GM18505 (cell line): ENCODE measurements around the gene ZSCAN5B.
"Not testable (repeated sequence)": the region's sequence is repeated elsewhere in the genome, so short reads cannot be mapped to it uniquely, and the experiment has no call there.

Source experiments
- ATAC-seq: cut with Tn5 transposase; IDR thresholded peaks from one replicate; pipeline ENCODE4 v1.9.1; 2021; ENCODE audit not compliant: unreplicated experiment
- POLR2A ChIP-seq: IDR thresholded peaks from 4 replicates; pipeline ENCODE4 v1.6.1; 2011; ENCODE audit warnings: borderline replicate concordance; ENCODE audit not compliant: insufficient read depth, insufficient read length; ENCODE audit errors: extremely low read depth

ZSCAN5B gene

DNA sequence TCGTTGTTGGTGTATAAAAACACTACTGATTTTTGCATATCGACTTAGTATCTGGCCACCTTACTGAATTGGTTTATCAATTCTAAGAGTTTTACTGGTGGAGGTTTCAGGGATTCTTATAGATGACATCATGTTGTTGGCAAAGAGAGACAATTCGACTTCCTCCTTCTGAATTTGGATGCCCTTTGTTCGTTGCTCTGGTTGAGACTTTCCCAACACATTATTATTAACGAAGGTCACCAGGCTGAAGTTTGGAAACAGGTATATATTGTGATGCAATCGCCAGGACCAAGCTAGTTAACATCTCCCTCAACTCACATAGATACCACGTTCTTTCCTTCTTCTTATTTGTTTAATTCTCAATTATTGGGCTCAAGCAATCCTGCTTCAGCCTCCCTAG, 2.1 kb upstream of the ZSCAN5B start:
- TF ChIP-seq POLR2A: no peak
- no peak for ATAC-seq

DNA sequence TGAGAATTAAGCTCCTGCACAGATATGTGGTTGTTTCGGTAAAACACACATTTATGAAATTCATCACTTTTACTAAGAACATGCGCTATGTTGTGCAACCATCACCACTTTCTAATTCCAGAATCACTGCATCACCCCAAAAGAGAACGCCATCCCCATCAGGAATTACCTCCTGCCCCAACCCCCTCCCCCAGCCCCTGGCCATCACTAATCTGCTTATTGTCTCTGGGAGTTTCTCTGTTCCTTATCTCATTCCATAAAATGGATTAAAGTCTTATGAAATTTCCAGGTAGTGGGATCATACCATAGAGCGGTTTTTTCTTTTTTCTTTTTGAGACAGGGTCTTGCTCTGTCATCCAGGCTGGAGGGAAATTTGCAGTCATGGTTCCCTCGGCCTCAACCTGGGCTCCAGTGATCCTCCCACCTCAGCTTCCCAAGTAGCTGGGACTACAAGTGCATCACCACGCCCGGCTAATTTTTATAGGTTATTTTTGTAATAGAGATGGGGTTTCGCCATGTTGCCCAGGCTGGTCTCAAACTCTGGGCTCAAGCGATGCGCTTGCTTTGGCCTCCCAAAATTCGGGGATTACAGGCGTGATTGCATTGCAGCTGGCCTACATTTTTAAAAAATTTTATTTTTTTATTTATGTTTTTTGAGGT, 3.5 kb downstream of the ZSCAN5B start:
- TF ChIP-seq POLR2A: no peak
- ATAC-seq: no peak

GRCh38 chr19:56191711-56192110, 5.9 kb downstream of the ZSCAN5B start:
- TF ChIP-seq POLR2A: no peak
- ATAC-seq: no peak

DNA sequence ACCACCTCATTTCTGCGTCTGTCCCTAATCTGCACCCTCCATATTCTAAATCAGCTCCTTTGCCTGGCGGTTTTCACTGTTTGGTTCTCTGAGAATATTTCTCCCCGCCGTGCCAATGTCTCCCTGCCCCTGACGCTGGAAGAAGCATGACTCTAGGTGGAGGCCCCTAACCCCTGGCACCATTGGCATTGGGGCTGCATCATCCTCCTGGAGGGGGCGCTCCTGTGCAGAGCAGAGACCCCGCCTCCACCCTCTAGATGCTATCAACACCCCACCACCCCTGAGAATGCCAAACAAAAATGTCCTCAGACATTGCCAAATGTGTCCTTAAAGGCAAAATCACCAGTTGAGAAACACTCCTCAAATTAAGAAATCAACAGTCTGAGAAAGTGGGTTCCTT, 6.5 kb downstream of the ZSCAN5B start:
- no peak for ATAC-seq
- TF ChIP-seq POLR2A: no peak

GRCh38 chr19:56189785-56190184, 7.8 kb downstream of the ZSCAN5B start:
- ATAC-seq: no peak
- no peak for TF ChIP-seq POLR2A

DNA sequence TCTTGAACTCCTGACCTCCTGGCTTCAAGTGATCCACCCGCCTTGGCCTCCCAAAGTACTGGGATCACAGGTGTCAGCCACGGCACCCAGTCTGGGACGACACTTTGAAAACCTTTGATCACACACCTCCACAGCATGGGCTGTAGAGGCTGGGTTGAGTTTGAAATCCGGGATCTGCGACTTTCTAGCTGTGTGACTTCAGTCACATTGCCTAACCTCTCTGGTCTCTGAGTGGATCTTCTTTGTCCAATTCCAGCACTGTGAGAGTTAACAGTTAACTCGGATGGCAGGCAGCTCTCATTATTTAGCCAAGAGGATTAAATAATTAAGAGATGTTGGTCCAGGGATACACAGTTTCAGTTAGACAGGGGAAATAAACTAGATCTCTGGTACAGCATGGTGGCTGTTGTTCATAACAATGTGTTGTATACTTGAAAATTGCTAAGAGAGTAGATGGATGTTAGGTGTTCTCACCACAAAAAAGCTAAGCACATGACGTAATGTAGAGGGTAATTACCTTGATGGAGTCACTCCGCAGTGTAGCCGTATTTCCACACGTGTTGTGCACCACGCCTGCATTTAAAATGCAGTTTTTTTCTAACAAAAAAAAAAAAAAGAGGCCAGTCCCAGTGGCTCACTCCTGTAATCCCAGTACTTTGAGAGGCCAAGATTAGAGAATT, 19.9 kb downstream of the ZSCAN5B start:
- no peak for TF ChIP-seq POLR2A
- no peak for ATAC-seq

DNA sequence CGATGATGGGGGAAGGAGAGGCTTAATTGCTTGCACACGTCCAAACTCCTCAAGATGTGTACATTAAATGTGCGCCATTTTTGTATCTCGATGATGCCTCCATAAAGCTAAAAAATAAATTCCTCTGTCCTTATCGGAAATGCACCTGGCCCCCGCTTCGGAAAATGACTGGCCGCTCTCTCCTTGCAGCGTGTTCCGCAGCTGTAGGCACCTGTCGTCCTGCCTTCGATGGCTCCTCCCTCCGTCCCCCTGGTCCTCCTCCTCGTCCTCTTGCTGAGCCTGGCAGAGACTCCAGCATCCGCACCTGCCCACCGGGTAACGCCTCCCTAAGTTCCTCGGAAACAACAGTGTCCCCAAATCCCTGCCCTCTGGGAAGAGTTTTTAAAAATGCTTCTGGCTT, 20.7 kb downstream of the ZSCAN5B start:
- no peak for ATAC-seq
- TF ChIP-seq POLR2A: no peak

DNA sequence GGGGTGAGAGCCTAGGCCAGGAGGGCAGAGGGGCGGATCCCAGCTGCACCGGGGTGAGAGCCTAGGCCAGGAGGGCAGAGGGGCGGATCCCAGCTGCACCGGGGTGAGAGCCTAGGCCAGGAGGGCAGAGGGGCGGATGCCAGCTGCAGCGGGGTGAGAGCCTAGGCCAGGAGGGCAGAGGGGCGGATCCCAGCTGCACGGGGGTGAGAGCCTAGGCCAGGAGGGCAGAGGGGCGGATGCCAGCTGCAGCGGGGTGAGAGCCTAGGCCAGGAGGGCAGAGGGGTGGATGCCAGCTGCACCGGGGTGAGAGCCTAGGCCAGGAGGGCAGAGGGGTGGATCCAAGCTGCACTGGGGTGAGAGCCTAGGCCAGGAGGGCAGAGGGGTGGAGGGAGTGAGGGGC, 21.3 kb downstream of the ZSCAN5B start:
- ATAC-seq: not testable (repeated sequence)

DNA sequence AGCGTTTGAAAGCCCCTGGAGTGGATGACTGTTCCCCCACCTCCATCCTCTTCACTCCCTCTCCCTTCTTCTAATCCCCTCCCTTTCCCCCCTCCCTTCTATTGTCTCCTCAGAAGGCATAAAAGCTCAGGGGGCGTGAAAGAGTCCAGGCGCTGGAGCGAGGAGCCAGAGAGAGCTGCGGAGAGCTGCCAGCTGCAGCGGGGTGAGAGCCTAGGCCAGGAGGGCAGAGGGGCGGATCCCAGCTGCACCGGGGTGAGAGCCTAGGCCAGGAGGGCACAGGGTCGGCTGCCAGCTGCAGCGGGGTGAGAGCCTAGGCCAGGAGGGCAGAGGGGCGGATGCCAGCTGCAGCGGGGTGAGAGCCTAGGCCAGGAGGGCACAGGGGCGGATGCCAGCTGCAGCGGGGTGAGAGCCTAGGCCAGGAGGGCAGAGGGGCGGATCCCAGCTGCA, 21.7 kb downstream of the ZSCAN5B start, which contains the start of gene GALP:
Gene GALP, plus strand, starts transcription at position 148 of the 447 bp plus-strand sequence. CDS start 1,101 bp downstream, outside the sequence.
- not testable (repeated sequence) for ATAC-seq

DNA sequence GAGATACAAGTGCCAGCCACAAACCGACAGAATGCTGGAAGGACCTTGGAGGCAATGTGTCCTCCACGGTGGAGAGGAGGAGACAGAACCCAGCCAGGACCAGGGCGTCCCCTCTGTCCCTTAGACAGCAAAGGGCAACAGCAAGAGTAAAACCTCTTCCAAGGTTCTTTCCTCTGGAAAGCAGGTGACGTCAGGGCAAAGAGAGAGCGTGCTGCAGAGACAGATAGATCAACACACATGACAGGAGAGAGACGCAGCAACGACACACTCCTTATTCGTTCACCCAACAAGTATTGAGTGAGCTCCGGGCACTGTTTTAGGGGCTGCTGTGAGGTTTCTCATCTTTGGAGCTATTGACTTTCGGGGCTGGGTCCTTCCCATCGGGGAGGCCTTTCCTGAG, 23.0 kb downstream of the ZSCAN5B start:
- no peak for TF ChIP-seq POLR2A
- ATAC-seq: no peak

GRCh38 chr19:56174086-56174485, 23.5 kb downstream of the ZSCAN5B start:
- TF ChIP-seq POLR2A: no peak
- ATAC-seq: no peak

DNA sequence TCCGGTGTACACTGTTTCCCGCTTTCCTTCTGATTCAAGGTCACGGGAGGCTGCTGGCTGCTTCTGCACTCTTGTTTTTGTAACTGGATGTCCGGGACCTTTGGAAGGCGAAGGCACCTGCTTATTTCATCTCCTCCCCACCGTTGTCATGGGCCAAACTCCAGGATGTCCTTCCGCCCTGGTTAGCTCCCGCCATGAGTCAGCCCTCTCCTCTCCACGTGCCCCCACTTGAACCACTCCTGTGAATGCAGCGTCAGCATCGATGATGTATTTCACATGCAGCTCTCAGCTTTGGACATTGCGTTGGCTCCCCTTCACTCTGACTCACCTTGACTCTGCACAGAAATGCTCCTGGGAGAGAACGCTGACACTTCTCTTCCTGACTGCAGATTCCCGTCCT, 27.3 kb downstream of the ZSCAN5B start:
- no peak for TF ChIP-seq POLR2A
- no peak for ATAC-seq

DNA sequence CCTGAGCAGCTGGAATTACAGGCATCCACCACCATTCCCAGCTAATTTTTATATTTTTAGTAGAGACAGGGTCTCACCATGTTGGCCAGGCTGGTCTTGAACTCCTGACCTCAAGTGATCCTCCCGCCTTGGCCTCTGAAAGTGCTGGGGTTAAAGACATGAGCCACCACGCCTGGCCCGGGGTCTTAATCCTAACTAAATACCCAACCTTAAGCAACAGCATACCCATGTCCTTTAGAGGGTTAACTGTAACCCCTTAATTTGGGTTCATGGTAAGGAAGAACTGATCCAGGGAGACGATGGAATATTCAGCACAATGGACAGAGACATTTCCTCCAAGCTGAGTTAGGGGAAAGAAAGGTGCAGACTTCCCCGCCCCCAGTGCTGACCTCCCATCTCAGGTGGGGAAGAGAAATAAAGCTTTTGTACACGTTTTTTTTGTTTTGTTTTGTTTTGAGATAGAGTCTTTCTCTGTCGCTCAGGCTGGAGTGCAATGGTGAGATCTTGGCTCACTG, 30.5 kb downstream of the ZSCAN5B start:
- no peak for TF ChIP-seq POLR2A
- ATAC-seq: no peak

GRCh38 chr19:56163097-56163496, 34.5 kb downstream of the ZSCAN5B start:
- TF ChIP-seq POLR2A: no peak
- ATAC-seq: no peak
